Keratinocyte (primary cell): ENCODE measurements around the gene SLC3A2. TPM values are rescaled to one million over a fixed set of nuclear protein-coding genes. Genes with fewer than 3 reads are reported as not detected.
A peak's percentile ranks its signal among the peaks of the same experiment; 100 is the strongest.

Source experiments
- DNase-seq: peaks from one replicate; pipeline ENCODE4 v3.0.0-alpha.2; 2011; ENCODE audit warnings: low read depth, missing footprints, low spot score
- FAIRE-seq: peaks from 2 replicates; lab custom pipeline; 2011; peaks lifted over from hg19 to GRCh38; lab: Jason Lieb, UNC
- H2AFZ ChIP-seq: 2 replicates; pipeline ENCODE4 v1.6.0; 2012; ENCODE audit warnings: low read length, control low read depth, inconsistent platforms; ENCODE audit not compliant: control insufficient read depth
- H3K27ac ChIP-seq: 2 replicates; pipeline ENCODE4 v1.5.1; 2011; ENCODE audit warnings: low read length; ENCODE audit not compliant: control insufficient read depth, insufficient read depth
- H3K27me3 ChIP-seq: 3 replicates; pipeline ENCODE4 v1.6.0; 2011; ENCODE audit warnings: low read length; ENCODE audit not compliant: control insufficient read depth, insufficient read depth; ENCODE audit errors: extremely low read depth
- H3K36me3 ChIP-seq, 2 experiments: 2 replicates in 1 of 2; 3 replicates in 1 of 2; pipeline ENCODE4 v1.5.1; 2011; ENCODE audit warnings: low read length in 2 of 2, mild to moderate bottlenecking in 1 of 2; ENCODE audit not compliant: control insufficient read depth in 2 of 2, insufficient read depth in 2 of 2; ENCODE audit errors: extremely low read depth in 1 of 2
- H3K4me1 ChIP-seq: 3 replicates; pipeline ENCODE4 v1.5.1; 2011; ENCODE audit warnings: low read length; ENCODE audit not compliant: control insufficient read depth, insufficient read depth; ENCODE audit errors: extremely low read depth
- H3K4me2 ChIP-seq: 3 replicates; pipeline ENCODE4 v1.6.0; 2011; ENCODE audit warnings: low read depth, low read length; ENCODE audit not compliant: control insufficient read depth, insufficient read depth; ENCODE audit errors: extremely low read depth
- H3K4me3 ChIP-seq, 3 experiments: fragments of 200-600 bp in 1 of 3; sonication (generic) in 1 of 3; 2 replicates in 2 of 3; 3 replicates in 1 of 3; pipeline ENCODE4 v1.5.1; 2011 to 2016; ENCODE audit warnings: low read length in 3 of 3, mild to moderate bottlenecking in 3 of 3, control low read depth in 2 of 3, inconsistent platforms in 1 of 3, low read depth in 1 of 3, mixed read lengths in 1 of 3, mixed run types in 1 of 3, moderate library complexity in 1 of 3; ENCODE audit not compliant: control insufficient read depth in 2 of 3, insufficient read depth in 2 of 3; ENCODE audit errors: extremely low read depth in 1 of 3
- H3K79me2 ChIP-seq: 2 replicates; pipeline ENCODE4 v1.6.0; 2012; ENCODE audit warnings: low read length; ENCODE audit not compliant: control insufficient read depth, insufficient read depth
- H3K9ac ChIP-seq: 3 replicates; pipeline ENCODE4 v1.6.0; 2011; ENCODE audit warnings: low read length; ENCODE audit not compliant: control insufficient read depth, insufficient read depth; ENCODE audit errors: extremely low read depth
- H3K9me1 ChIP-seq: 3 replicates; pipeline ENCODE4 v1.6.0; 2011; ENCODE audit warnings: low read length; ENCODE audit not compliant: control insufficient read depth, insufficient read depth; ENCODE audit errors: extremely low read depth
- H3K9me3 ChIP-seq: 2 replicates; pipeline ENCODE4 v1.5.1; 2012; ENCODE audit warnings: low read depth, low read length; ENCODE audit not compliant: control insufficient read depth
- H4K20me1 ChIP-seq: 3 replicates; pipeline ENCODE4 v1.6.0; 2011; ENCODE audit warnings: low read length; ENCODE audit not compliant: control insufficient read depth, insufficient read depth; ENCODE audit errors: extremely low read depth
- CTCF ChIP-seq, 3 experiments: IDR thresholded peaks in 1 of 3; conservative IDR thresholded peaks in 1 of 3; optimal IDR thresholded peaks in 1 of 3; 2 replicates in 2 of 3; 3 replicates in 1 of 3; pipeline versions ENCODE3 to v1.5.1; 2011; ENCODE audit warnings: low read length in 3 of 3, mild to moderate bottlenecking in 3 of 3, moderate library complexity in 2 of 3, control low read depth in 1 of 3, inconsistent platforms in 1 of 3; ENCODE audit not compliant: insufficient read depth in 2 of 3; ENCODE audit errors: extremely low read depth in 1 of 3
- EZH2 ChIP-seq: IDR thresholded peaks from one replicate; pipeline ENCODE4 v1.6.1; 2012; ENCODE audit warnings: inconsistent platforms, mild to moderate bottlenecking, low read length, moderate library complexity
- dilution Hi-C: fragments of 300-500 bp; cut with MboI; formaldehyde crosslinking; loops from one replicate; pipeline ENCODE4 v1.7.0; 2020; ENCODE audit warnings: low sequenced_read_pairs; ENCODE audit not compliant: extremely low pct_ligation_motif_present
- polyA plus RNA-seq, 5 experiments: library from polyadenylated mRNA; depleted of rRNA in 3 of 5; stranded (reverse) in 3 of 5; stranded (forward) in 1 of 5; unstranded in 1 of 5; fragments of >200 nt; gene quantifications; 1 replicate in 1 of 5; 2 replicates in 3 of 5; 3 replicates in 1 of 5; pipeline versions ENCODE4 v1.2.1 to v1.2.3, GENCODE V29; 2011 to 2012; ENCODE audit warnings: missing spikeins in 2 of 5, low read depth in 1 of 5, low replicate concordance in 1 of 5

SLC3A2 gene
- polyA plus RNA-seq, 1 donor (not counting 4 experiments of a cell fraction or from before 2014, with no cell fraction given): 469 TPM

GRCh38 chr11:62854013-62854824 is 26.5 kb upstream of the SLC3A2 start:
- DNase-seq (no peak), FAIRE-seq (no peak)
- Histone ChIP-seq H3K4me1 (peaks cover 36% of the 10 kb centered on the region), H3K36me3 (peaks cover 27 to 37% of the 10 kb centered on the region in 2 experiments), H3K27ac (peak overlapping the region; percentile 95), H4K20me1 (peaks cover 34% of the 10 kb centered on the region), H3K4me2 (peak overlapping the region; percentile 87), H3K79me2 (peaks cover 38% of the 10 kb centered on the region), H3K27me3 (no peaks in the 10 kb centered on the region), H3K9me3 (no peaks in the 10 kb centered on the region), H3K9me1 (no peaks in the 10 kb centered on the region), H2AFZ (no peak overlapping the region), H3K9ac (peak overlapping the region; percentile 100), H3K4me3 (peak overlapping the region; percentile 72 to 100 (median 100))
- dilution Hi-C loops: no loop called here
- TF ChIP-seq CTCF (optimal IDR thresholded peaks at IDR 0.05 in 1 of 3, IDR thresholded peaks at IDR 0.05 in 1 of 3, conservative IDR thresholded peaks at IDR 0.05 in 1 of 3; ENCODE audit: extremely low read depth in 1 of 3, insufficient read depth in 2 of 3, low read length in 3 of 3): no peak
- TF ChIP-seq EZH2: no peak

GRCh38 chr11:62854825-62855570 is 25.7 kb upstream of the SLC3A2 start:
- H3K4me3 ChIP-seq: peak overlapping the region; percentile 72 to 100 (median 100)
- H3K9me3 ChIP-seq: no peaks in the 10 kb centered on the region
- no peaks in the 10 kb centered on the region for H3K27me3 ChIP-seq
- FAIRE-seq: no peak
- H3K36me3 ChIP-seq: peaks cover 27 to 37% of the 10 kb centered on the region in 2 experiments
- peaks cover 40% of the 10 kb centered on the region for H3K79me2 ChIP-seq
- H3K9me1 ChIP-seq: no peaks in the 10 kb centered on the region
- dilution Hi-C loops: no loop called here
- TF ChIP-seq EZH2 (no peak), CTCF (optimal IDR thresholded peaks at IDR 0.05 in 1 of 3, IDR thresholded peaks at IDR 0.05 in 1 of 3, conservative IDR thresholded peaks at IDR 0.05 in 1 of 3; ENCODE audit: extremely low read depth in 1 of 3, insufficient read depth in 2 of 3, low read length in 3 of 3) (no peak)
- no peak for DNase-seq
- H3K27ac ChIP-seq: peak overlapping the region; percentile 95
- peak overlapping the region; percentile 87 for H3K4me2 ChIP-seq
- peaks cover 34% of the 10 kb centered on the region for H4K20me1 ChIP-seq
- peaks cover 39% of the 10 kb centered on the region for H3K4me1 ChIP-seq
- H2AFZ ChIP-seq: no peak overlapping the region
- H3K9ac ChIP-seq: peak overlapping the region; percentile 100
